ENCODE results near the gene OTULINL.

OTULINL gene

DNA sequence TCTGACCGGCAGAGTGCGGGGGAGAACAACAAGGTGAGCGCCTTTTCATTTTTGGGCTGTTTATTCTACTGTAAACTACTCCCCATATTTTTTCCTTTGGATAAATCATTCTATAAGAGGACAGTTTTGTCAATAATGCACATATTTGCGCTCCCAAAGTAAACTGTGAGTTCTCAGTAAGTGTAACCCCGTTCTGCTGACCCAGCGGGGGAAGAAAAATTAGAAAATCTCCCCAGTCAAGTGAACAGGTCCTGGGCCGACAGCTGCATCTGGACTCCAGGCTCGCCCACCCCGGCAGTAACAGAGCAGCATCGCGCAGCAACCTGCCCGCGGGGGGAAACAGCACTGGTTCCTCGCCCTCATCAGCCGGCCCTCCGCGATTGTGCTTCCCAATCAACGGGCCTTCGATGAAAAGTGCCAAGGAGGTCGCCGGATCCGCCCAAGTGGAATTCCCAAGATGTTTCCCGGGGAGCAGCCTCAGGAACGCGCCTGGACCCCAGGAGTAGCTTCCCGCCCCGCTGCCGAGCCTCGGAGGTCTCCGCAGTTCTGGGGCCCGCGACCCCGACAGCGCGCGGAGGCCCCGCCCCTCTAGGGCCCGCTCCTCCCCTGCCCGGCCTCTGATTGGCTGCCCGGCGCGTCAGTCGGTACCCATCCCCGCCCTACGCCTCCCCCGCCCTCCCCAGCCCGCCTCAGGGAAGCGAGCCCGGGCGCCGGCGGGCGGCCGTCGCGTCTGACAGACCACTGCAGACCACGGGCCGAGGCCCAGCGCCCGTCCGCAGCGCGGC lies at the start of gene OTULINL:
Gene OTULINL (plus strand): TSS at position 687 of the 785 bp plus-strand sequence. CDS start 103 bp downstream, outside the sequence.
- no peaks in the 10 kb centered on the region for H3K27me3 ChIP-seq (ENCODE audit: insufficient read depth, poor library complexity, severe bottlenecking)
- no peaks in the 10 kb centered on the region for H3K36me3 ChIP-seq (ENCODE audit: low read depth)
- no peaks in the 10 kb centered on the region for H3K9me3 ChIP-seq (ENCODE audit: severe bottlenecking)
- TF ChIP-seq, protein P1, sequence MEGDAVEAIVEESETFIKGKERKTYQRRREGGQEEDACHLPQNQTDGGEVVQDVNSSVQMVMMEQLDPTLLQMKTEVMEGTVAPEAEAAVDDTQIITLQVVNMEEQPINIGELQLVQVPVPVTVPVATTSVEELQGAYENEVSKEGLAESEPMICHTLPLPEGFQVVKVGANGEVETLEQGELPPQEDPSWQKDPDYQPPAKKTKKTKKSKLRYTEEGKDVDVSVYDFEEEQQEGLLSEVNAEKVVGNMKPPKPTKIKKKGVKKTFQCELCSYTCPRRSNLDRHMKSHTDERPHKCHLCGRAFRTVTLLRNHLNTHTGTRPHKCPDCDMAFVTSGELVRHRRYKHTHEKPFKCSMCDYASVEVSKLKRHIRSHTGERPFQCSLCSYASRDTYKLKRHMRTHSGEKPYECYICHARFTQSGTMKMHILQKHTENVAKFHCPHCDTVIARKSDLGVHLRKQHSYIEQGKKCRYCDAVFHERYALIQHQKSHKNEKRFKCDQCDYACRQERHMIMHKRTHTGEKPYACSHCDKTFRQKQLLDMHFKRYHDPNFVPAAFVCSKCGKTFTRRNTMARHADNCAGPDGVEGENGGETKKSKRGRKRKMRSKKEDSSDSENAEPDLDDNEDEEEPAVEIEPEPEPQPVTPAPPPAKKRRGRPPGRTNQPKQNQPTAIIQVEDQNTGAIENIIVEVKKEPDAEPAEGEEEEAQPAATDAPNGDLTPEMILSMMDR (IDR thresholded peaks at IDR 0.05; ENCODE audit: poor library complexity, severe bottlenecking) = no peak
- DNase-seq (ENCODE audit: low spot score) (peak; percentile 83), ATAC-seq (ENCODE audit: low read depth) (peak; percentile 94)
- H3K4me3 ChIP-seq (ENCODE audit: severe bottlenecking) = peak within 1 kb of the TSS; percentile 49
- H3K27ac ChIP-seq (ENCODE audit: poor library complexity, severe bottlenecking) = no peak within 1 kb of the TSS
- H3K4me1 ChIP-seq (ENCODE audit: insufficient read depth, poor library complexity, severe bottlenecking) = peaks cover 5% of the 10 kb centered on the region

DNA sequence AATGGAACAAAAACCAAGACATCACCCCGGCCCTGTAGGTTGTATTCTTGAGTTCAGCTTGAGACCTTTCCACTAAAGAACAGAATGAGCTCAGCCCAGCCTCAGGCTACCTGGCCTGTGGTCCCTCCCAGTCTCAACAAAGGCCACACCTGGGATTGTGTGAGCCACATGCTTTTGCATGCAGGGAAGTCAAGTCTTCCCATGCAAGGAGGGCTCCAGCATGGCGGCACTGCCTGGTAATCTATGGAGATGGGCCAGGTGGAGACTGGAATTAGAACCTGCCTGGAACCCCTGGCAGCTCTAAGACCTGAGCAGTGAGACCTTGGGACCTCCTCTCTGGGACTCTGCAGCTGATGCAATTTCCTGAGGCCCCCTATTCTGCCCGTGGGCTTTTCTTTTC lies 49.4 kb upstream of the OTULINL start:
- no peak overlapping the region for H3K27ac ChIP-seq (ENCODE audit: poor library complexity, severe bottlenecking)
- ATAC-seq (ENCODE audit: low read depth) = no peak

DNA sequence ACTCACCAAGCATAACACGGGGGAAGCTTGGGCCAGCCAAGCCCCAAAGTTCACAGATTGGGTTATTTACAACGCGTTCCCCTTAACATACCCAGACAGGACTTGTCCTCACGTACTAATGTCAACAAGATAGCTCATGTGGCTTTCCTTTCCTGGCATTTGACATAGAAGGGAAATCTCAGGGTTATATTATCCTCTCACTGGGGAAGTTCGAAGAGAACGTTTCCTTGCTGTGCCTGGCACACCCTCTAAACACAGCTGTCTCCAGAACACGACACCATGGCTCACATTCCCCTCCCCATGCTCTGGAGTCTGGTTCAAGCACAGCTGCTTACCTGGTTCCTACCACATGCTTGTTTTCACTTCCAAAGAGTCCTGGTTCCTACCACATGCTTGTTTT lies 46.8 kb upstream of the OTULINL start:
- Histone ChIP-seq H3K27me3 (ENCODE audit: insufficient read depth, poor library complexity, severe bottlenecking) (no peaks in the 10 kb centered on the region), H3K4me3 (ENCODE audit: severe bottlenecking) (no peak overlapping the region), H3K36me3 (ENCODE audit: low read depth) (no peaks in the 10 kb centered on the region), H3K4me1 (ENCODE audit: insufficient read depth, poor library complexity, severe bottlenecking) (no peaks in the 10 kb centered on the region), H3K9me3 (ENCODE audit: severe bottlenecking) (no peaks in the 10 kb centered on the region), H3K27ac (ENCODE audit: poor library complexity, severe bottlenecking) (no peak overlapping the region)
- ATAC-seq (ENCODE audit: low read depth) (peak; percentile 10; the same call in 1 of the 3 replicates), DNase-seq (ENCODE audit: low spot score) (no peak)
- TF ChIP-seq, protein P1 (IDR thresholded peaks at IDR 0.05; ENCODE audit: poor library complexity, severe bottlenecking) = no peak

More for the DNA sequence above, 49.4 kb upstream of the OTULINL start:
- DNase-seq (ENCODE audit: low spot score) = no peak
- no peaks in the 10 kb centered on the region for H3K27me3 ChIP-seq (ENCODE audit: insufficient read depth, poor library complexity, severe bottlenecking)
- TF ChIP-seq, protein P1 (IDR thresholded peaks at IDR 0.05; ENCODE audit: poor library complexity, severe bottlenecking) = no peak
- no peak overlapping the region for H3K4me3 ChIP-seq (ENCODE audit: severe bottlenecking)
- H3K4me1 ChIP-seq (ENCODE audit: insufficient read depth, poor library complexity, severe bottlenecking) = no peaks in the 10 kb centered on the region
- H3K9me3 ChIP-seq (ENCODE audit: severe bottlenecking) = no peaks in the 10 kb centered on the region
- no peaks in the 10 kb centered on the region for H3K36me3 ChIP-seq (ENCODE audit: low read depth)

DNA sequence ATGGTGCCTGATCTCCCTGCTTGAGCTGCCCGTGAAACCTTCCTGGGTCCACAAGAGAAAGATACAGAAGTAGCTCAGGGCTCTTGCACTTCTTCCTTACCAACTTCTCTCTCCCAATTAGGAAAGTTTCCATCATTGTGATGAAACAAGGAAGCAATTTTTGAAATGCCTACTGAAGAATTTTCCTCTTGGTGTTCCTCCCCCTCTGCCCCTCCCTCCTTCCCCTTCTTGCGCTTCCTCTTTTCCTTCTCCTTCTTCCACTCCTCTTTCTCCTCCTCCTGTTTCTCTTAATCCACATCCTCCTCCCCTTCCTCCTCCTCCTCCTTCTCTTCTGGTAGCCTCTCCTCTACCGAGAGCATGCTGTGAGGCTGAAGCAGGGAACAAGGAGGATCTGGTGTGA lies 36.3 kb upstream of the OTULINL start:
- Histone ChIP-seq H3K27me3 (ENCODE audit: insufficient read depth, poor library complexity, severe bottlenecking) (no peaks in the 10 kb centered on the region), H3K9me3 (ENCODE audit: severe bottlenecking) (no peaks in the 10 kb centered on the region), H3K27ac (ENCODE audit: poor library complexity, severe bottlenecking) (no peak overlapping the region), H3K4me3 (ENCODE audit: severe bottlenecking) (no peak overlapping the region), H3K4me1 (ENCODE audit: insufficient read depth, poor library complexity, severe bottlenecking) (no peaks in the 10 kb centered on the region), H3K36me3 (ENCODE audit: low read depth) (no peaks in the 10 kb centered on the region)
- DNase-seq (ENCODE audit: low spot score) (no peak), ATAC-seq (ENCODE audit: low read depth) (no peak)
- TF ChIP-seq, protein P1 (IDR thresholded peaks at IDR 0.05; ENCODE audit: poor library complexity, severe bottlenecking) = no peak

DNA sequence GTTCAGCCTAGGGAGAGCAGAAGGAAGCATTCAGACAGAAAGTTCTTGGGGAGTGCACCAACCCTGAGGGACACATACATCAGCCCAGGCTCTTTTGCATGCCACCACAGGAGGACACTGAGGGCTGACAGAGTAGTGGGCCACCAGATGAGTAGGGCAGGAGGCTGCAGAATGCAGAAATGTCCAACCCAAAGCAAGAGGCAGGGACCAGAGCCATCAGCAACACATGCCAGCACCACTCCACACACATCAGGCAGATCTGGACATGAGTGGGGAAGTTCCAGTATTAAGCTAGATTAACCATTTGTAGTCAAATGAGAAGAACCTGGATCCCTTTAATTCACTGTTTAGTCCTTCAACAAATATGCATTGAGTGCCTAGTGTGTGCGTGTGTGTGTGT lies 35.7 kb upstream of the OTULINL start:
- ATAC-seq (ENCODE audit: low read depth) (no peak), DNase-seq (ENCODE audit: low spot score) (no peak)
- no peaks in the 10 kb centered on the region for H3K4me1 ChIP-seq (ENCODE audit: insufficient read depth, poor library complexity, severe bottlenecking)
- no peaks in the 10 kb centered on the region for H3K9me3 ChIP-seq (ENCODE audit: severe bottlenecking)
- no peaks in the 10 kb centered on the region for H3K27me3 ChIP-seq (ENCODE audit: insufficient read depth, poor library complexity, severe bottlenecking)
- TF ChIP-seq, protein P1 (IDR thresholded peaks at IDR 0.05; ENCODE audit: poor library complexity, severe bottlenecking) = no peak
- H3K36me3 ChIP-seq (ENCODE audit: low read depth) = no peaks in the 10 kb centered on the region
- H3K27ac ChIP-seq (ENCODE audit: poor library complexity, severe bottlenecking) = no peak overlapping the region
- no peak overlapping the region for H3K4me3 ChIP-seq (ENCODE audit: severe bottlenecking)
